Panc1 (cell line): Measurements from ENCODE around the gene CDHR2. TPM values are rescaled to one million over a fixed set of nuclear protein-coding genes. Genes with fewer than 3 reads are reported as not detected.

Experiments
- ATAC-seq: fragments of 200-7000 bp; cut with Tn5 transposase; 2 replicates; pipeline ENCODE4 v1.9.1; 2020; ENCODE audit warnings: mild to moderate bottlenecking, moderate library complexity
- BruUV-seq: library from RNA; stranded (reverse); fragments of 400-500 nt; replicated peaks from 2 replicates; lab custom pipeline; 2021; lab: Mats Ljungman, UMichigan
- CTCF ChIA-PET: fragments of 300-600 bp; sonication (Branson Sonifier 250); formaldehyde crosslinking; loops from one replicate; lab custom pipeline; 2022; ENCODE audit warnings: antibody characterized with exemption; lab: Charles Lee
- POLR2A ChIA-PET: fragments of 300-600 bp; sonication (Branson Sonifier 250); formaldehyde crosslinking; loops from one replicate; lab custom pipeline; 2022; ENCODE audit warnings: antibody characterized with exemption; lab: Charles Lee
- DNase-seq: peaks from one replicate; pipeline ENCODE4 v3.0.0-alpha.2; 2010; ENCODE audit warnings: low read depth, low spot score
- H3K27ac ChIP-seq: 2 replicates; pipeline ENCODE4 v1.5.1; 2011; ENCODE audit warnings: mild to moderate bottlenecking, low read length, inconsistent platforms
- H3K27me3 ChIP-seq: fragments of 200-500 bp; sonication (Bioruptor generic); 2 replicates; pipeline ENCODE4 v1.6.0; 2014; ENCODE audit warnings: low read length, inconsistent platforms; ENCODE audit not compliant: control insufficient read depth, insufficient read depth
- H3K36me3 ChIP-seq: fragments of 200-500 bp; sonication (Bioruptor generic); 2 replicates; pipeline ENCODE4 v1.5.1; 2014; ENCODE audit warnings: inconsistent platforms, mild to moderate bottlenecking, low read length, moderate library complexity; ENCODE audit not compliant: control insufficient read depth, insufficient read depth
- H3K4me1 ChIP-seq: 2 replicates; pipeline ENCODE4 v1.5.1; 2011; ENCODE audit warnings: inconsistent platforms, mild to moderate bottlenecking, low read length, moderate library complexity; ENCODE audit not compliant: control insufficient read depth, insufficient read depth
- H3K4me3 ChIP-seq, 2 experiments: 2 replicates each; pipeline ENCODE4 v1.5.1; 2011 to 2012; ENCODE audit warnings: low read depth in 2 of 2, low read length in 2 of 2, mild to moderate bottlenecking in 2 of 2, inconsistent platforms in 1 of 2, moderate library complexity in 1 of 2
- H3K9me3 ChIP-seq: fragments of 200-500 bp; sonication (Bioruptor generic); 2 replicates; pipeline ENCODE4 v1.5.1; 2014; ENCODE audit warnings: low read depth, mild to moderate bottlenecking, inconsistent platforms, low read length, moderate library complexity; ENCODE audit not compliant: control insufficient read depth, insufficient read depth
- POLR2AphosphoS5 ChIP-seq: IDR thresholded peaks from 2 replicates; pipeline ENCODE4 v1.6.1; 2012; ENCODE audit warnings: mild to moderate bottlenecking, low read depth, low read length, moderate library complexity
- REST ChIP-seq, 2 experiments: IDR thresholded peaks; 2 replicates each; pipeline ENCODE4 v1.6.1; 2011 to 2012; ENCODE audit warnings: low read depth in 2 of 2, control low read depth in 1 of 2, low read length in 1 of 2, mild to moderate bottlenecking in 1 of 2, moderate library complexity in 1 of 2; ENCODE audit not compliant: insufficient read depth in 1 of 2
- SIN3A ChIP-seq: IDR thresholded peaks from 2 replicates; pipeline ENCODE4 v1.6.1; 2012; ENCODE audit warnings: low read depth, mild to moderate bottlenecking, low read length, moderate library complexity, borderline replicate concordance; ENCODE audit not compliant: insufficient read depth
- TCF7L2 ChIP-seq: IDR thresholded peaks from 2 replicates; pipeline ENCODE4 v1.6.1; 2011; ENCODE audit warnings: mild to moderate bottlenecking, low read depth, low read length, inconsistent platforms
- in situ Hi-C: cut with HindIII; loops from 2 replicates; pipeline ENCODE4 v1.10.0; 2016; ENCODE audit warnings: low sequenced_read_pairs, low pct_unique_long_range_greater_than_20kb
- intact Hi-C: fragments of 100-400 bp; cut with micrococcal nuclease; formaldehyde crosslinking; loops from one replicate; pipeline ENCODE4 v1.10.0; 2022; ENCODE audit not compliant: unreplicated experiment
- total RNA-seq: library from RNA; stranded (reverse); gene quantifications from one replicate; pipeline ENCODE4 v1.2.1, GENCODE V29; 2021; ENCODE audit not compliant: unreplicated experiment
- TF ChIP-seq, protein P1 (sequence below): fragments of 450-650 bp; IDR thresholded peaks from 2 replicates; pipeline ENCODE4 v1.5.1; 2017; ENCODE audit warnings: mild to moderate bottlenecking

Gene CDHR2
- total RNA-seq, 1 experiment from 2014 or later: 0.72 TPM

GRCh38 chr5:176519810-176520720 lies 29.1 kb upstream of the CDHR2 start:
- H3K9me3 ChIP-seq: no peaks in the 10 kb centered on the region
- TF ChIP-seq, protein P1, sequence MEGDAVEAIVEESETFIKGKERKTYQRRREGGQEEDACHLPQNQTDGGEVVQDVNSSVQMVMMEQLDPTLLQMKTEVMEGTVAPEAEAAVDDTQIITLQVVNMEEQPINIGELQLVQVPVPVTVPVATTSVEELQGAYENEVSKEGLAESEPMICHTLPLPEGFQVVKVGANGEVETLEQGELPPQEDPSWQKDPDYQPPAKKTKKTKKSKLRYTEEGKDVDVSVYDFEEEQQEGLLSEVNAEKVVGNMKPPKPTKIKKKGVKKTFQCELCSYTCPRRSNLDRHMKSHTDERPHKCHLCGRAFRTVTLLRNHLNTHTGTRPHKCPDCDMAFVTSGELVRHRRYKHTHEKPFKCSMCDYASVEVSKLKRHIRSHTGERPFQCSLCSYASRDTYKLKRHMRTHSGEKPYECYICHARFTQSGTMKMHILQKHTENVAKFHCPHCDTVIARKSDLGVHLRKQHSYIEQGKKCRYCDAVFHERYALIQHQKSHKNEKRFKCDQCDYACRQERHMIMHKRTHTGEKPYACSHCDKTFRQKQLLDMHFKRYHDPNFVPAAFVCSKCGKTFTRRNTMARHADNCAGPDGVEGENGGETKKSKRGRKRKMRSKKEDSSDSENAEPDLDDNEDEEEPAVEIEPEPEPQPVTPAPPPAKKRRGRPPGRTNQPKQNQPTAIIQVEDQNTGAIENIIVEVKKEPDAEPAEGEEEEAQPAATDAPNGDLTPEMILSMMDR: no peak
- in situ Hi-C loops: no loop called here
- H3K27me3 ChIP-seq: no peaks in the 10 kb centered on the region
- DNase-seq (no peak), ATAC-seq (no peak)
- H3K27ac ChIP-seq: no peak overlapping the region
- BruUV-seq: no TSS peak
- H3K4me1 ChIP-seq: no peaks in the 10 kb centered on the region
- no peaks in the 10 kb centered on the region for H3K36me3 ChIP-seq
- POLR2A ChIA-PET: no interaction called here
- intact Hi-C loops: no loop called here
- CTCF ChIA-PET: no interaction called here
- H3K4me3 ChIP-seq: no peak overlapping the region

- POLR2A ChIA-PET: no interaction called here
- ATAC-seq: no peak
- Histone ChIP-seq H3K4me3 (no peak overlapping the region), H3K27ac (no peak overlapping the region), H3K4me1 (no peaks in the 10 kb centered on the region), H3K9me3 (no peaks in the 10 kb centered on the region), H3K36me3 (no peaks in the 10 kb centered on the region), H3K27me3 (no peaks in the 10 kb centered on the region)
- in situ Hi-C loops (no loop called here), intact Hi-C loops (no loop called here)
- no TSS peak for BruUV-seq
- CTCF ChIA-PET: no interaction called here
- no peak for DNase-seq
- TF ChIP-seq REST (IDR thresholded peaks at IDR 0.05; ENCODE audit: insufficient read depth in 1 of 2, low read depth in 2 of 2, low read length in 1 of 2): no peak
- TF ChIP-seq, protein P1: no peak
- TF ChIP-seq POLR2AphosphoS5: no peak
- no peak for TF ChIP-seq TCF7L2
- TF ChIP-seq SIN3A: no peak
These were observed 27.9 kb upstream of the CDHR2 start for GRCh38 chr5:176521286-176521685.
